Liver (tissue), 9 donors: Measurements from ENCODE around the gene ENTHD1. TPM values are rescaled to one million over a fixed set of nuclear protein-coding genes. Genes with fewer than 3 reads are reported as not detected.

Experiments used
- DNase-seq: peaks from one replicate; pipeline ENCODE4 v3.0.0-alpha.2; 2017; ENCODE audit warnings: low spot score
- H3K27ac ChIP-seq, 2 donors: one replicate each; pipeline ENCODE4 v1.7.0; 2013; ENCODE audit warnings: inconsistent platforms in 2 of 2, low read length in 2 of 2, control low read depth in 1 of 2, low read depth in 1 of 2, mild to moderate bottlenecking in 1 of 2
- H3K27me3 ChIP-seq, 4 donors: one replicate each; pipeline versions ENCODE4 v1.6.1 to v1.7.0; 2013; ENCODE audit warnings: low read length in 3 of 4, inconsistent platforms in 1 of 4, mild to moderate bottlenecking in 1 of 4, moderate library complexity in 1 of 4; ENCODE audit not compliant: control insufficient read depth in 4 of 4, insufficient read depth in 4 of 4
- H3K36me3 ChIP-seq, 4 donors: one replicate each; pipeline versions ENCODE4 v1.6.1 to v1.7.0; 2013; ENCODE audit warnings: low read length in 3 of 4, mild to moderate bottlenecking in 3 of 4, low read depth in 1 of 4, moderate library complexity in 1 of 4; ENCODE audit not compliant: control insufficient read depth in 4 of 4, insufficient read depth in 3 of 4
- H3K4me1 ChIP-seq, 4 donors: one replicate each; pipeline versions ENCODE4 v1.6.1 to v1.7.0; 2013; ENCODE audit warnings: low read length in 3 of 4, mild to moderate bottlenecking in 3 of 4, moderate library complexity in 1 of 4; ENCODE audit not compliant: control insufficient read depth in 4 of 4, insufficient read depth in 4 of 4
- H3K4me3 ChIP-seq, 3 donors: one replicate each; pipeline versions ENCODE4 v1.6.1 to v1.7.0; 2013; ENCODE audit warnings: low read length in 3 of 3, control low read depth in 1 of 3, low read depth in 1 of 3, mild to moderate bottlenecking in 1 of 3
- H3K9ac ChIP-seq, 2 donors: one replicate each; pipeline ENCODE4 v1.7.0; 2013; ENCODE audit warnings: low read length in 2 of 2, mild to moderate bottlenecking in 2 of 2, moderate library complexity in 2 of 2, control low read depth in 1 of 2, low read depth in 1 of 2
- H3K9me3 ChIP-seq, 4 donors: one replicate each; pipeline versions ENCODE4 v1.6.1 to v1.7.0; 2013; ENCODE audit warnings: low read length in 3 of 4; ENCODE audit not compliant: control insufficient read depth in 4 of 4
- CTCF ChIP-seq: fragments of 150-350 bp; IDR thresholded peaks from 2 replicates; pipeline ENCODE4 v1.5.1; 2017; ENCODE audit warnings: improper control_type of control experiment, low read depth, low read length; ENCODE audit not compliant: missing input control
- FOXA1 ChIP-seq: IDR thresholded peaks from 2 replicates; pipeline ENCODE4 v1.6.1; 2016; ENCODE audit warnings: antibody characterized with exemption
- FOXA2 ChIP-seq: IDR thresholded peaks from 2 replicates; pipeline ENCODE4 v1.6.1; 2016; ENCODE audit warnings: antibody characterized with exemption
- HNF4G ChIP-seq: IDR thresholded peaks from 2 replicates; pipeline ENCODE4 v1.6.1; 2016; ENCODE audit warnings: antibody characterized with exemption
- NR2F2 ChIP-seq: IDR thresholded peaks from 2 replicates; pipeline ENCODE4 v1.6.1; 2016; ENCODE audit warnings: antibody characterized with exemption
- RAD21 ChIP-seq, 2 donors: IDR thresholded peaks; 2 replicates each; pipeline ENCODE4 v1.6.1; 2016; ENCODE audit warnings: antibody characterized with exemption in 2 of 2, mild to moderate bottlenecking in 2 of 2
- REST ChIP-seq: IDR thresholded peaks from 2 replicates; pipeline ENCODE4 v1.6.1; 2016; ENCODE audit warnings: antibody characterized with exemption, mild to moderate bottlenecking
- RXRA ChIP-seq, 2 donors: IDR thresholded peaks; 2 replicates each; pipeline ENCODE4 v1.6.1; 2017 to 2018; ENCODE audit warnings: antibody characterized with exemption in 2 of 2, mild to moderate bottlenecking in 1 of 2
- SP1 ChIP-seq: IDR thresholded peaks from 2 replicates; pipeline ENCODE4 v1.6.1; 2018; ENCODE audit warnings: antibody characterized with exemption, mild to moderate bottlenecking
- TAF1 ChIP-seq: conservative IDR thresholded peaks from 2 replicates; pipeline ENCODE4 v1.6.1; 2016; ENCODE audit warnings: antibody characterized with exemption, mild to moderate bottlenecking
- ZBTB33 ChIP-seq: IDR thresholded peaks from 2 replicates; pipeline ENCODE4 v1.6.1; 2016; ENCODE audit warnings: antibody characterized with exemption
- WGBS: extraction: QIAGEN DNeasy Blood & Tissue Kit; methylation state at CpG from one replicate; pipeline ENCODE4 v1.1.7; 2013; 5-methylcytosine and 5-hydroxymethylcytosine counted together
- polyA plus RNA-seq, 2 donors: library from polyadenylated mRNA; stranded (reverse) in 1 of 2; unstranded in 1 of 2; fragments of 200-250 nt in 1 of 2; fragments of >200 nt in 1 of 2; fragmentation: Nextera tagmentation in 1 of 2; extraction: Ambion mirVana in 1 of 2; gene quantifications; one replicate each; pipeline versions ENCODE4 v1.2.1 to v1.2.3, GENCODE V29; 2013 to 2015
- total RNA-seq, 2 donors: library from RNA; depleted of rRNA; stranded (reverse); fragments of >200 nt; gene quantifications; one replicate each; pipeline ENCODE4 v1.2.3, GENCODE V29; 2014
- TF ChIP-seq, protein P1 (sequence below): IDR thresholded peaks from 2 replicates; pipeline ENCODE4 v1.6.1; 2016; ENCODE audit warnings: antibody characterized with exemption
- donor health status: healthy.
- donor health status: healthy.
- donor health status: healthy.
- donor health status: healthy.
- donor health status: healthy.

Gene ENTHD1
- total and polyA plus RNA-seq, 4 donors: not detected

GRCh38 chr22:39713799-39714290 is 179.7 kb downstream of the ENTHD1 start:
- Histone ChIP-seq H3K27me3 (peaks cover 0 to 4% (median 0%) of the 10 kb centered on the region in 4 donors), H3K4me1 (no peaks in the 10 kb centered on the region), H3K27ac (no peak overlapping the region), H3K9ac (no peak overlapping the region), H3K9me3 (no peaks in the 10 kb centered on the region), H3K36me3 (no peaks in the 10 kb centered on the region), H3K4me3 (no peak overlapping the region)
- no peak for TF ChIP-seq NR2F2
- no peak for TF ChIP-seq SP1
- no peak for TF ChIP-seq REST
- 88% methylated on average over 10 of the region's 10 CpGs for WGBS
- no peak for DNase-seq

DNA sequence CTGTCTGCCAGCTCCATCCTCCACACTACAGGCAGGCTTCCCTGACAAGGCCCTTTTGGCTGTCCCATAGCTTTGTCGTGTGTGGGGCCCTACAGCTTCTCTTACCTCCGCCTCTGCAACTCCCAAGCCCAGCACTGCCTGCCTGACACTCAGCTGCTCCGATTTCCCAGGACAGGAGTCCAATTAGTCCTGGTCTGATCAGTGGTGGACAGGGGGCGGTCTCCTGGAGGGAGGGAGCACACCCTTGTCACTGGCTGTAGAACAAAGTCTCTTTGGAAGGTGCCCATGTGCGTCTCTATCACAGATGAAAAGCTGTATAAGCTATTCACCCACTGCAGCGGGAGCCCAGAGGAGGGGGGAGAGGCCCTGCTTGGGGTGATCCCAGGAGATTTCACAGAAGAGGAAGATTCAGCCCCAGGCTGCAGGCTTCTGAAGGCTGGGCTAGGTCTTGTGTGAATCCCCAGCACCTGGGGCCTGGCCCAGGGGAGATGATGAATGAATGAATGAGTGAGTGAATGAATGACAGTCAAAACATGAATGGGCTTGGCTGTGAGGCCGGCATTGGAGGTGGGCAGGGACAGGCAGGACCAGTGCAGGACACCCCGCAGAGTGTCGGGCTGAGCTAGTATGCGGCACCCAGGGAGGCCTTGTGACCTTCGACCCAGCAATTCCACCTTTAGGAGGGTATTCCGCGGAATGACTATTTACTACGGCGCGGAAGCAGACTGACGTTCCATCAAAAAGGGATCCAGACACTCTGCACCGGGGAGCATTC is 180.6 kb downstream of the ENTHD1 start:
- TF ChIP-seq RAD21 (IDR thresholded peaks at IDR 0.05) (no peak), SP1 (no peak), CTCF (no peak), RXRA (IDR thresholded peaks at IDR 0.05) (no peak), FOXA2 (no peak), TAF1 (no peak)
- TF ChIP-seq, protein P1, sequence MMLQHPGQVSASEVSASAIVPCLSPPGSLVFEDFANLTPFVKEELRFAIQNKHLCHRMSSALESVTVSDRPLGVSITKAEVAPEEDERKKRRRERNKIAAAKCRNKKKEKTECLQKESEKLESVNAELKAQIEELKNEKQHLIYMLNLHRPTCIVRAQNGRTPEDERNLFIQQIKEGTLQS: no peak
- Histone ChIP-seq H3K27ac (no peak overlapping the region), H3K9me3 (no peaks in the 10 kb centered on the region), H3K27me3 (peaks cover 0 to 5% (median 0%) of the 10 kb centered on the region in 4 donors), H3K9ac (no peak overlapping the region), H3K36me3 (no peaks in the 10 kb centered on the region), H3K4me1 (no peaks in the 10 kb centered on the region), H3K4me3 (no peak overlapping the region)
- no peak for DNase-seq
- 55% methylated on average over 18 of the region's 18 CpGs for WGBS

- 97% methylated on average over 1 of the region's 1 CpG for WGBS
- Histone ChIP-seq H3K27me3 (peaks cover 0 to 5% (median 0%) of the 10 kb centered on the region in 4 donors), H3K4me3 (no peak overlapping the region), H3K36me3 (no peaks in the 10 kb centered on the region), H3K27ac (no peak overlapping the region), H3K9me3 (no peaks in the 10 kb centered on the region), H3K4me1 (no peaks in the 10 kb centered on the region), H3K9ac (no peak overlapping the region)
- no peak for DNase-seq
- no peak for TF ChIP-seq ZBTB33
- TF ChIP-seq HNF4G: no peak
- TF ChIP-seq FOXA1: no peak
- no peak for TF ChIP-seq REST
- no peak for TF ChIP-seq SP1
- TF ChIP-seq TAF1: no peak
- no peak for TF ChIP-seq FOXA2
- no peak for TF ChIP-seq CTCF
- no peak for TF ChIP-seq RAD21 (IDR thresholded peaks at IDR 0.05)
Measured at GRCh38 chr22:39712081-39712480, 181.5 kb downstream of the ENTHD1 start.
